Activated CD8-positive, alpha-beta memory T cell treated with anti-CD3 and anti-CD28 coated beads, Interleukin-2, amount 10 ng/mL, durations not matched to agents 7 days and 5 days (primary cell): ENCODE data around the gene PMVK. TPM values are rescaled to one million over a fixed set of nuclear protein-coding genes. Genes with fewer than 3 reads are reported as not detected.

ENCODE experiments used
- microRNA-seq: library from miRNA; unstranded; fragments of <30 nt; microRNA quantifications from one replicate; pipeline ENCODE4 v1.2.0, GENCODE V29; 2022
- total RNA-seq, 2 experiments: library from RNA; stranded (reverse); gene quantifications; one replicate each; pipeline ENCODE4 v1.2.3, GENCODE V29; 2021

Gene PMVK
- total RNA-seq, 2 experiments from 2014 or later, result 43.6 to 46.8 TPM

Small RNAs within 50 kb of the gene (microRNA-seq; reads per million reads assigned to microRNA genes)
- gene MIR4258, result not detected

Other genes with a start within 250 kb of the PMVK start
- under 1 TPM in 1 of 2 experiments, not detected in 1; 0.02 TPM for gene KCNN3, start 66.4 kb downstream of the PMVK start, total RNA-seq
- gene PBXIP1, start 19.4 kb upstream of the PMVK start, total RNA-seq, result 10 to 100 TPM; 52.6 to 61.5 TPM
- gene PYGO2, start 25.1 kb upstream of the PMVK start, total RNA-seq, result 10 to 100 TPM; 44.0 to 47.9 TPM
- 10 to 100 TPM; 48.0 to 57.4 TPM for gene SHC1, start 34.0 kb upstream of the PMVK start, total RNA-seq
- gene CKS1B, start 38.0 kb upstream of the PMVK start, total RNA-seq, result 100 to 1,000 TPM; 149 to 155 TPM
- 10 to 100 TPM; 48.2 to 63.7 TPM for gene FLAD1, start 46.6 kb upstream of the PMVK start, total RNA-seq
- 1 to 10 TPM in 1 of 2 experiments, under 1 TPM in 1; 0.91 to 1.2 TPM for gene LENEP, start 56.9 kb upstream of the PMVK start, total RNA-seq
- 10 to 100 TPM; 58.1 to 74.8 TPM for gene ZBTB7B, start 66.1 kb upstream of the PMVK start, total RNA-seq
- under 1 TPM; 0.09 to 0.29 TPM for gene DCST2, start 97.1 kb upstream of the PMVK start, total RNA-seq
- gene DCST1, start 97.1 kb upstream of the PMVK start, total RNA-seq, result not detected
- 10 to 100 TPM; 41.7 to 47.5 TPM for gene ADAM15, start 114.6 kb upstream of the PMVK start, total RNA-seq
- 1 to 10 TPM; 3.8 to 5.3 TPM for gene EFNA4, start 127.0 kb upstream of the PMVK start, total RNA-seq
- 1 to 10 TPM; 1.9 to 2.8 TPM for gene EFNA3, start 142.1 kb upstream of the PMVK start, total RNA-seq
- not detected for gene EFNA1, start 191.2 kb upstream of the PMVK start, total RNA-seq
- gene SLC50A1, start 199.1 kb upstream of the PMVK start, total RNA-seq, result 10 to 100 TPM; 39.8 to 41.2 TPM
- gene DPM3, start 203.8 kb upstream of the PMVK start, total RNA-seq, result 10 to 100 TPM; 54.2 to 57.0 TPM
- 100 to 1,000 TPM; 166 to 177 TPM for gene KRTCAP2, start 236.6 kb upstream of the PMVK start, total RNA-seq
- 10 to 100 TPM; 11.2 to 16.1 TPM for gene TRIM46, start 237.1 kb upstream of the PMVK start, total RNA-seq